ENCODE results near the gene GRIK4. TPM values are rescaled to one million over a fixed set of nuclear protein-coding genes. Genes with fewer than 3 reads are reported as not detected.

GRIK4 gene
- total RNA-seq, 1 donor from 2014 or later, result 4.5 TPM

GRCh38 chr11:120517390-120517761 is 5.8 kb downstream of the GRIK4 start:
- Mint-ChIP-seq H3K4me3 (ENCODE audit: unreplicated experiment) (no peak overlapping the region), H3K4me1 (ENCODE audit: unreplicated experiment) (no peaks in the 10 kb centered on the region), H3K27ac (ENCODE audit: unreplicated experiment) (no peak overlapping the region), H3K9me3 (ENCODE audit: unreplicated experiment) (no peaks in the 10 kb centered on the region), H3K36me3 (ENCODE audit: low read depth, unreplicated experiment) (no peaks in the 10 kb centered on the region), H3K27me3 (ENCODE audit: unreplicated experiment) (peaks cover 5% of the 10 kb centered on the region)
- DNase-seq (ENCODE audit: low spot score), result no peak
- no peak for TF ChIP-seq CTCF (IDR thresholded peaks at IDR 0.05; ENCODE audit: unreplicated experiment)

- peaks cover 4% of the 10 kb centered on the region for H3K27me3 Mint-ChIP-seq (ENCODE audit: unreplicated experiment)
These were observed 6.3 kb downstream of the GRIK4 start for GRCh38 chr11:120517801-120518291.

GRCh38 chr11:120518356-120518755 is 6.8 kb downstream of the GRIK4 start:
- Mint-ChIP-seq H3K9me3 (ENCODE audit: unreplicated experiment) (no peaks in the 10 kb centered on the region), H3K4me3 (ENCODE audit: unreplicated experiment) (no peak overlapping the region), H3K27me3 (ENCODE audit: unreplicated experiment) (peaks cover 4% of the 10 kb centered on the region), H3K4me1 (ENCODE audit: unreplicated experiment) (no peaks in the 10 kb centered on the region), H3K27ac (ENCODE audit: unreplicated experiment) (no peak overlapping the region), H3K36me3 (ENCODE audit: low read depth, unreplicated experiment) (no peaks in the 10 kb centered on the region)
- no peak for DNase-seq (ENCODE audit: low spot score)
- no peak for TF ChIP-seq CTCF (IDR thresholded peaks at IDR 0.05; ENCODE audit: unreplicated experiment)

More at GRCh38 chr11:120517801-120518291, 6.3 kb downstream of the GRIK4 start:
- no peaks in the 10 kb centered on the region for H3K36me3 Mint-ChIP-seq (ENCODE audit: low read depth, unreplicated experiment)
- no peak overlapping the region for H3K27ac Mint-ChIP-seq (ENCODE audit: unreplicated experiment)
- no peaks in the 10 kb centered on the region for H3K4me1 Mint-ChIP-seq (ENCODE audit: unreplicated experiment)
- no peak for DNase-seq (ENCODE audit: low spot score)
- H3K4me3 Mint-ChIP-seq (ENCODE audit: unreplicated experiment), result no peak overlapping the region
- no peaks in the 10 kb centered on the region for H3K9me3 Mint-ChIP-seq (ENCODE audit: unreplicated experiment)
- TF ChIP-seq CTCF (IDR thresholded peaks at IDR 0.05; ENCODE audit: unreplicated experiment), result no peak

- Mint-ChIP-seq H3K36me3 (ENCODE audit: low read depth, unreplicated experiment) (no peaks in the 10 kb centered on the region), H3K27ac (ENCODE audit: unreplicated experiment) (no peak overlapping the region), H3K4me3 (ENCODE audit: unreplicated experiment) (no peak overlapping the region), H3K4me1 (ENCODE audit: unreplicated experiment) (no peaks in the 10 kb centered on the region), H3K27me3 (ENCODE audit: unreplicated experiment) (peaks cover 4% of the 10 kb centered on the region), H3K9me3 (ENCODE audit: unreplicated experiment) (no peaks in the 10 kb centered on the region)
- no peak for DNase-seq (ENCODE audit: low spot score)
- TF ChIP-seq CTCF (IDR thresholded peaks at IDR 0.05; ENCODE audit: unreplicated experiment), result no peak
These were observed 7.9 kb downstream of the GRIK4 start for GRCh38 chr11:120519474-120519873.

GRCh38 chr11:120520091-120520822 is 8.7 kb downstream of the GRIK4 start:
- H3K27me3 Mint-ChIP-seq (ENCODE audit: unreplicated experiment), result peaks cover 2% of the 10 kb centered on the region

More at GRCh38 chr11:120520091-120520822, 8.7 kb downstream of the GRIK4 start:
- no peak overlapping the region for H3K27ac Mint-ChIP-seq (ENCODE audit: unreplicated experiment)
- H3K9me3 Mint-ChIP-seq (ENCODE audit: unreplicated experiment), result no peaks in the 10 kb centered on the region
- H3K36me3 Mint-ChIP-seq (ENCODE audit: low read depth, unreplicated experiment), result no peaks in the 10 kb centered on the region
- no peak for DNase-seq (ENCODE audit: low spot score)
- no peak overlapping the region for H3K4me3 Mint-ChIP-seq (ENCODE audit: unreplicated experiment)
- TF ChIP-seq CTCF (IDR thresholded peaks at IDR 0.05; ENCODE audit: unreplicated experiment), result no peak
- H3K4me1 Mint-ChIP-seq (ENCODE audit: unreplicated experiment), result no peaks in the 10 kb centered on the region
